Heart right ventricle (tissue), 16 donors: ENCODE data around the gene STOX1. TPM values are rescaled to one million over a fixed set of nuclear protein-coding genes. Genes with fewer than 3 reads are reported as not detected.
"Not testable (repeated sequence)": the region's sequence is repeated elsewhere in the genome, so short reads cannot be mapped to it uniquely, and the experiment has no call there.

Experiments used
- ATAC-seq, 8 donors: fragments of 200-7000 bp; cut with Tn5 transposase; one replicate each; pipeline ENCODE4 v1.9.1; 2020; ENCODE audit warnings: mild to moderate bottlenecking in 8 of 8, moderate library complexity in 8 of 8, moderate number of reproducible peaks in 1 of 8
- DNase-seq, 2 donors: peaks; one replicate each; pipeline ENCODE4 v3.0.0-alpha.2; 2020
- H3K27ac ChIP-seq, 10 donors: fragments of 200-600 bp; sonication (generic) in 2 of 10; one replicate each; pipeline versions ENCODE4 v1.5.0 to v1.8.0; 2020 to 2022; ENCODE audit warnings: mild to moderate bottlenecking in 3 of 10
- H3K27me3 ChIP-seq, 7 donors: fragments of 200-600 bp; one replicate each; pipeline ENCODE4 v1.8.0; 2021 to 2022; ENCODE audit warnings: mild to moderate bottlenecking in 2 of 7
- H3K36me3 ChIP-seq, 9 donors: fragments of 200-600 bp; sonication (generic) in 1 of 9; one replicate each; pipeline versions ENCODE4 v1.5.0 to v1.8.0; 2020 to 2022; ENCODE audit warnings: mild to moderate bottlenecking in 2 of 9
- H3K4me1 ChIP-seq, 9 donors: fragments of 200-600 bp; sonication (generic) in 1 of 9; one replicate each; pipeline versions ENCODE4 v1.5.0 to v1.8.0; 2020 to 2022; ENCODE audit warnings: mild to moderate bottlenecking in 4 of 9
- H3K4me3 ChIP-seq, 10 donors: fragments of 200-600 bp; sonication (generic) in 2 of 10; one replicate each; pipeline versions ENCODE4 v1.5.0 to v1.8.0; 2020 to 2022; ENCODE audit warnings: mild to moderate bottlenecking in 7 of 10, moderate library complexity in 2 of 10
- H3K9me3 ChIP-seq, 11 donors: fragments of 200-600 bp in 10 of 11; sonication (generic) in 2 of 11; one replicate each; pipeline versions ENCODE4 v1.5.0 to v1.8.0; 2013 to 2022; ENCODE audit warnings: mild to moderate bottlenecking in 2 of 11, control low read depth in 1 of 11, moderate library complexity in 1 of 11
- WGBS, 2 donors: extraction: QIAGEN DNeasy Blood & Tissue Kit; methylation state at CpG; one replicate each; pipeline ENCODE4 v1.1.7; 2013; ENCODE audit warnings: inconsistent platforms in 1 of 2; 5-methylcytosine and 5-hydroxymethylcytosine counted together
- intact Hi-C, 10 donors: fragments of 100-400 bp; cut with DNase I; formaldehyde crosslinking; loops; one replicate each; pipeline versions ENCODE4 v1.11.1 to v1.14.2; 2022
- polyA plus RNA-seq, 2 donors: library from polyadenylated mRNA; stranded (reverse); fragments of 200-250 nt; gene quantifications; one replicate each; pipeline ENCODE4 v1.2.3, GENCODE V29; 2013
- total RNA-seq, 10 donors: library from RNA; stranded (reverse); fragmentation: NEBNext Ultra II Directional in 3 of 10; extraction: Animal tissue kit (Norgen Biotek cat#: 25700) in 3 of 10; gene quantifications; one replicate each; pipeline versions ENCODE4 v1.2.1 to v1.2.4, GENCODE V29; 2021 to 2023
- TF ChIP-seq, protein P1 (sequence below), 9 donors: fragments of 200-600 bp; sonication (generic) in 2 of 9; IDR thresholded peaks; one replicate each; pipeline versions ENCODE4 v1.5.0 to v1.8.0; 2021 to 2022; ENCODE audit warnings: antibody characterized with exemption in 9 of 9, mild to moderate bottlenecking in 5 of 9, moderate library complexity in 1 of 9
- donor health status: Arrhythmogenic right ventricular cardiomyopathy.
- donor health status: ischemic (EF 13 %, LVEDD 7.1; RV severe dilation, severe dysfunction).
- donor health status: healthy with polysubstance abuse.
- donor health status: DM: no; HTN: yes; CAD: no.
- donor health status: DM: no; HTN: no; CAD: no.
- donor health status: ischemic (EF 25% LVEDD 6.9; RV normal size, moderate dysfunction).
- donor health status: ischemic (EF 25% LVEDD 5.7; RV mildly dilated, moderate dysfunction).
- donor health status: healthy.
- donor health status: DM: yes; HTN: yes; CAD: no.
- donor health status: Ischemic cardiomyopathy.
- donor health status: ischemic (EF 35%, LVEDD 5.7; RV mildly dilated, moderate dysfunction).
- donor health status: nonischemic (EF 11% LVEDD 7.7; RV severe dilation, severe dysfunction).
- donor health status: DM: yes; HTN: yes; CAD: no.
- donor health status: PGD.
- donor health status: ischemic (EF 29% LVEDD 5.4; RV normal size, mild dysfunction).
- donor health status: nonischemic (EF 23%, LVEDD 6.1; RV moderate dilation, normal function).

Gene STOX1
- total and polyA plus RNA-seq, 12 donors, result 0.09 to 1.9 (median 0.25) TPM; not detected in 2

DNA sequence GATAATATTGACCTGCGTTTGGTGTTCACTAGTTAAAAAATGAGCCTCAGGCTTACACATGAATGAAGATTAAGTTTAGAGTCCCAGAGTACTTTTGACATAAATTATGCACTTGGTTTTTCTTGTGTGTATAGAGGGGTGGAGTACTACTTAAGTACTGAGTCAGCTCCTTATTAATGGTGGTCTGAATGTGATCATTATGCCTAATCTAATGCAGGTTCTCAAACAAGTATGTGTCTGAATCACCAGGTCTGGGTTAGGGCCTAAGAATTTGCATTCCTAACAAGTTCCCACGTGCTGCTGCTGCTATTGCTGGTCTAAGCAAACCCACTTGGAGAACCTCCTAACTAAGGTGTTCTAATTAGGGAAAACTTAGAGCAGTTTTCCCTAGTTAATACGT lies 30.7 kb upstream of the STOX1 start:
- WGBS, 2 donors, result 89 to 94% methylated on average over 3 of the region's 3 CpGs
- Histone ChIP-seq H3K27me3 (no peaks in the 10 kb centered on the region), H3K4me1 (no peaks in the 10 kb centered on the region), H3K36me3 (peaks cover 0 to 63% (median 10%) of the 10 kb centered on the region in 9 donors), H3K9me3 (no peaks in the 10 kb centered on the region), H3K27ac (no peak overlapping the region), H3K4me3 (no peak overlapping the region)
- intact Hi-C loops, result loop anchor here in 3 of 10 donors (10.0 kb wide), 2 partner anchors 88 to 98 kb away; no protein-coding TSS in a partner anchor
- ATAC-seq, result no peak
- DNase-seq, result no peak
- TF ChIP-seq, protein P1, sequence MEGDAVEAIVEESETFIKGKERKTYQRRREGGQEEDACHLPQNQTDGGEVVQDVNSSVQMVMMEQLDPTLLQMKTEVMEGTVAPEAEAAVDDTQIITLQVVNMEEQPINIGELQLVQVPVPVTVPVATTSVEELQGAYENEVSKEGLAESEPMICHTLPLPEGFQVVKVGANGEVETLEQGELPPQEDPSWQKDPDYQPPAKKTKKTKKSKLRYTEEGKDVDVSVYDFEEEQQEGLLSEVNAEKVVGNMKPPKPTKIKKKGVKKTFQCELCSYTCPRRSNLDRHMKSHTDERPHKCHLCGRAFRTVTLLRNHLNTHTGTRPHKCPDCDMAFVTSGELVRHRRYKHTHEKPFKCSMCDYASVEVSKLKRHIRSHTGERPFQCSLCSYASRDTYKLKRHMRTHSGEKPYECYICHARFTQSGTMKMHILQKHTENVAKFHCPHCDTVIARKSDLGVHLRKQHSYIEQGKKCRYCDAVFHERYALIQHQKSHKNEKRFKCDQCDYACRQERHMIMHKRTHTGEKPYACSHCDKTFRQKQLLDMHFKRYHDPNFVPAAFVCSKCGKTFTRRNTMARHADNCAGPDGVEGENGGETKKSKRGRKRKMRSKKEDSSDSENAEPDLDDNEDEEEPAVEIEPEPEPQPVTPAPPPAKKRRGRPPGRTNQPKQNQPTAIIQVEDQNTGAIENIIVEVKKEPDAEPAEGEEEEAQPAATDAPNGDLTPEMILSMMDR (IDR thresholded peaks at IDR 0.05), result no peak

DNA sequence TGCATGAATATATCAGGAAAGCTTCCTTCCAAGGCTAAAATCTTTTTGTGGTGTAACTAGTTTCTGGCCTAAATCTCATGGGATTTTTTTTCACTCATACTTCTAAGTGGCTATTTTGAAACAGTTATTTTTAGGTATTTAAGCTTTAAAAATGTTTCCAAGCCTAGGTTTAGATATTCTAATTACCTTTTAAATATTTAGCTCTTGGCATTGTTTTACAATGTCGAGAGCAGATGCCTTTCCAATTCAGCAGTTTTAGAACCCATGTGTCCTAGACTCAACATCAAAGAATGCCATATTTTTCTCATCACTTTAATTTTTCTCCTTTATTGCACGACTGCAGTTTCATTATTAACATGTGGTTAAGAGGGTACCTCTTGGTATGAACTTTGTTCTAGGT lies 27.1 kb upstream of the STOX1 start:
- Histone ChIP-seq H3K4me1 (no peaks in the 10 kb centered on the region), H3K9me3 (no peaks in the 10 kb centered on the region), H3K27me3 (no peaks in the 10 kb centered on the region), H3K27ac (no peak overlapping the region), H3K4me3 (no peak overlapping the region), H3K36me3 (peaks cover 0 to 27% (median 0%) of the 10 kb centered on the region in 9 donors)
- ATAC-seq, result no peak
- 59 to 84% methylated on average over 2 of the region's 2 CpGs for WGBS, 2 donors
- DNase-seq, result no peak
- intact Hi-C loops, result no loop called here
- TF ChIP-seq, protein P1 (IDR thresholded peaks at IDR 0.05), result no peak

DNA sequence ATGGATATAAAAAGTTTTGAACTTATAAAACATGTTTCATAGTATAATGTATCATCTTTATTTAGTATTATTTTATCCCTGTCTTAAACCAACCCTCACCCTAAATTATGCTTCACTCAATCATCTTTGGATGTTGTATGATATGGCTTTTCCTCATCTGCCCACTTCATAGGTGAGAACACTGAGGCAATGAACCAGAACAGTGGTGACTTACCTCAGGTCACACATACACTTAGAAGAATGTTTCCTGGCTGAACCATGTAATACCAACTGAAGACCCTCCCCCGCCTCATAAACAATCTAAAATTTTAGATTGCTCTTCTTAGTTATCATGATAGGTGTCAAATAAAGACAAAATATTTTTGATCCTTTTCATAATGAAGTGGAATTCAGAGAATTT lies 22.6 kb upstream of the STOX1 start:
- no peak for ATAC-seq
- Histone ChIP-seq H3K4me3 (no peak overlapping the region), H3K27ac (no peak overlapping the region), H3K9me3 (no peaks in the 10 kb centered on the region), H3K4me1 (no peaks in the 10 kb centered on the region), H3K36me3 (no peaks in the 10 kb centered on the region), H3K27me3 (no peaks in the 10 kb centered on the region)
- TF ChIP-seq, protein P1 (IDR thresholded peaks at IDR 0.05), result no peak
- WGBS, 2 donors, result 93 to 97% methylated on average over 1 of the region's 1 CpG
- DNase-seq, result no peak
- intact Hi-C loops, result no loop called here

DNA sequence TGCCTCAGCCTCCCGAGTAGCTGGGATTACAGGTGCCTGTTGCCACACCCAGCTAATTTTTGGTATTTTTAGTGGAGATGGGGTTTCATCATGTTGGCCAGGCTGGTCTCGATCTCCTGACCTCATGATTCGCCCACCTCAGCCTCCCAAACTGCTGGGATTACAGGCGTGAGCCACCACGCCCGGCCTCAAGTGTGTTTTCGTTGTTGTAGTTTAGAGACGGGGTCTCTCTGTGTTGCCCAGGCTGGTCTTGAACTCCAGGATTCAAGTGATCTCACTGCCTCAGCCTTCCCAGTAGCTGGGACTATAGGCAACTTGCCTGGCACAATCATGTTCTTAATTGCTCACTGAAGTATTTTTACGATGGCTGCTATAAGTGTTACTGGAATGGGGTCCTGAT lies 16.5 kb upstream of the STOX1 start:
- H3K9me3 ChIP-seq, H3K27me3 ChIP-seq, H3K27ac ChIP-seq, H3K4me1 ChIP-seq, H3K4me3 ChIP-seq, DNase-seq, intact Hi-C loops, ATAC-seq, H3K36me3 ChIP-seq: not testable (repeated sequence)
- 95% methylated on average over 9 of the region's 9 CpGs for WGBS, 2 donors

DNA sequence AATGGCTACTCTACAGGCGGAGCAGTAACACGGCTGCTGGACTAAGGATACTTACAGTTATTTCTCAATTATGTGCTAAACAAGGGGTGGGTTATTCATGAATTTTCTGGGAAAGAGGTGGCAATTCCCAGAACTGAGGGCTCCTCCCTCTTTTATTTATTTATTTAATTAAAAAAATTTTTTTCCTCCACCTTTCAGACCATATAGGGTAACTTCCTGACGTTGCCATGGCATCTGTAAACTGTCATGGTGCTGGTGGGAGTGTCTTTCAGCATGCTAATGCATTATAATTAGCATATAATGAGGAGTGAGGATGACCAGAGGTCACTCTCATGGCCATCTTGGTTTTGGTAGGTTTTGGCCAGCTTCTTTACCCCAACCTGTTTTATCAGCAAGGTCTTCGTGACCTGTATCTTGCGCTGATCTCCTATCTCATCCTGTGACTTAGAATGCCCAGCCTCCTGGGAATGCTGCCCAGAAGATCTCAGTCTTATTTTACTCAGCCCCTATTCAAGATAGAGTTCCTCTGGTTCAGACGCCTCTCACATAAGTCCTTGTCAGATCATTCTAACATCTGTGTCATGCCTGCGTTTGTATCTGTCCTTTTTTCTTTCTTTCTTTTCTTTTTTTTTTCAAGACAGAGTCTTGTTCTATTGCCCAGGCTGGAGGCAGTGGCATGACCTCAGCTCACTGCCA lies 15.9 kb upstream of the STOX1 start:
- Histone ChIP-seq H3K4me1 (no peaks in the 10 kb centered on the region), H3K9me3 (no peaks in the 10 kb centered on the region), H3K27me3 (no peaks in the 10 kb centered on the region), H3K27ac (no peak overlapping the region), H3K4me3 (no peak overlapping the region), H3K36me3 (no peaks in the 10 kb centered on the region)
- ATAC-seq (no peak), DNase-seq (no peak)
- TF ChIP-seq, protein P1 (IDR thresholded peaks at IDR 0.05), result no peak
- WGBS, 2 donors, result 78 to 84% methylated on average over 7 of the region's 7 CpGs
- intact Hi-C loops, result no loop called here
